ENCODE results near the gene HMHB1.

Gene HMHB1

DNA sequence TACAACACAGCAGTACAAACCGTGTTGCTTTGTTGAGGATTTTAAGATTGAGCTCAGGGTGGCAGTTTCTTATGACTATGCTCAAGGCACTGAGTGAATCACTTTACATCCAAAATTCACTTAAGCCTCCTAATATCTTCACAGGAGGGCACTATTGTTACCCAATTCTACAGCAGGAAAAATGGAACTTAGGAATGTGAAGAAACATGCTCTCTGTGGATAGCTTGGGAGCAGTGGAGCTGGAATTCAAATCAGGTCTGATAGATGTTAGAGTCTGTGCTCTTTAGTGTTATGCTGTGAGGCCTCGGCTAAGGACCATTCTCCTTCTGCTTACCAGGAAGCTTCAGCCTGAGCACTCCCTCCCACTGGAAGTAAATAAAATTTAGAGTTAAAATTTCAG, 18.7 kb upstream of the HMHB1 start:
- no peaks in the 10 kb centered on the region for H3K9me3 Mint-ChIP-seq
- H3K4me1 Mint-ChIP-seq, result no peaks in the 10 kb centered on the region
- TF ChIP-seq, protein P1, sequence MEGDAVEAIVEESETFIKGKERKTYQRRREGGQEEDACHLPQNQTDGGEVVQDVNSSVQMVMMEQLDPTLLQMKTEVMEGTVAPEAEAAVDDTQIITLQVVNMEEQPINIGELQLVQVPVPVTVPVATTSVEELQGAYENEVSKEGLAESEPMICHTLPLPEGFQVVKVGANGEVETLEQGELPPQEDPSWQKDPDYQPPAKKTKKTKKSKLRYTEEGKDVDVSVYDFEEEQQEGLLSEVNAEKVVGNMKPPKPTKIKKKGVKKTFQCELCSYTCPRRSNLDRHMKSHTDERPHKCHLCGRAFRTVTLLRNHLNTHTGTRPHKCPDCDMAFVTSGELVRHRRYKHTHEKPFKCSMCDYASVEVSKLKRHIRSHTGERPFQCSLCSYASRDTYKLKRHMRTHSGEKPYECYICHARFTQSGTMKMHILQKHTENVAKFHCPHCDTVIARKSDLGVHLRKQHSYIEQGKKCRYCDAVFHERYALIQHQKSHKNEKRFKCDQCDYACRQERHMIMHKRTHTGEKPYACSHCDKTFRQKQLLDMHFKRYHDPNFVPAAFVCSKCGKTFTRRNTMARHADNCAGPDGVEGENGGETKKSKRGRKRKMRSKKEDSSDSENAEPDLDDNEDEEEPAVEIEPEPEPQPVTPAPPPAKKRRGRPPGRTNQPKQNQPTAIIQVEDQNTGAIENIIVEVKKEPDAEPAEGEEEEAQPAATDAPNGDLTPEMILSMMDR (IDR thresholded peaks at IDR 0.05), result no peak
- no peaks in the 10 kb centered on the region for H3K36me3 Mint-ChIP-seq (ENCODE audit: low read depth)
- no peak for DNase-seq
- H3K4me3 Mint-ChIP-seq, result no peak overlapping the region
- H3K27ac Mint-ChIP-seq, result no peak overlapping the region
- H3K27me3 Mint-ChIP-seq (ENCODE audit: low read depth, poor library complexity), result peaks cover 3% of the 10 kb centered on the region

DNA sequence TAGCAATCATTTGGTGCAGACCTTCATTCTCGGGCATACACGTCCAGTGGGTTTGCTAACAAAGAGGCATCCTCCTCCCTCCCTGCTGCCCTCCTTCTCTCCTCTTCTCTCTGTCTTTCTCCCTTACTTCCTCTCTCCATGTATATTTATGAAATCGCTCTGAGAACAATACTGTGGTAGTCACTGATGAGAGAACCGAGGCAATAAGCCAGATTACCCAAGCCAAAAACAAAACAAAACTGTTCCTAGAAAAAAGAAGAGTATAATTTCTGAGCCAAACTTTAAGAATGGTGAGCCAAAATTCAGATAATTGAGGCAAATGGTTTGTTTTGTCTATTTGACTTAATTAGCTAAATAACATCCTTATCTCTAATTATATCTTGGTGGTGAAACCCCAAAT, 15.8 kb upstream of the HMHB1 start:
- peaks cover 6% of the 10 kb centered on the region for H3K4me1 Mint-ChIP-seq
- peaks cover 4% of the 10 kb centered on the region for H3K27me3 Mint-ChIP-seq (ENCODE audit: low read depth, poor library complexity)
- no peak for DNase-seq
- H3K27ac Mint-ChIP-seq, result no peak overlapping the region
- H3K36me3 Mint-ChIP-seq (ENCODE audit: low read depth), result no peaks in the 10 kb centered on the region
- TF ChIP-seq, protein P1 (IDR thresholded peaks at IDR 0.05), result no peak
- no peak overlapping the region for H3K4me3 Mint-ChIP-seq
- H3K9me3 Mint-ChIP-seq, result no peaks in the 10 kb centered on the region

DNA sequence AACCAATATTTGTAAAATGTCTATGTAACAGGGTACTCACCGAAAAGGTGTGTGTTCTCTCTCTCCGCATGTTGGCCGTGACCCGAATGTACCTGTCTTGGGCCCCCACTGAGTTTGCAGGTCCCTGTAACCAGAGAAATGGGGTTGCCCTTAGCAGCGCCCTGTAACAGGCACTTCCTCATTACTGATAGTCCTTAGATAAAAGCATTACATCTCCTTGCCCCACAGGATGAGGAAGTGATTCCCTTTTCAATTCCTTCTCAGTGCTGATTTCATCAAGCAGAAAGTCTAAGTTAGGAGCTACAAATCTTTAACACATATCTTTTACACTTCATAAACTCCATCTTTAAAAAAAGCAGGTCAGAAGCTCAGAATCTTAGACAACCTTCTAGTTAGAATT, 15.2 kb upstream of the HMHB1 start:
- TF ChIP-seq, protein P1 (IDR thresholded peaks at IDR 0.05), result no peak
- no peak overlapping the region for H3K27ac Mint-ChIP-seq
- H3K9me3 Mint-ChIP-seq, result no peaks in the 10 kb centered on the region
- H3K4me1 Mint-ChIP-seq, result peaks cover 6% of the 10 kb centered on the region
- no peak overlapping the region for H3K4me3 Mint-ChIP-seq
- H3K27me3 Mint-ChIP-seq (ENCODE audit: low read depth, poor library complexity), result peaks cover 4% of the 10 kb centered on the region
- no peaks in the 10 kb centered on the region for H3K36me3 Mint-ChIP-seq (ENCODE audit: low read depth)
- DNase-seq, result no peak

DNA sequence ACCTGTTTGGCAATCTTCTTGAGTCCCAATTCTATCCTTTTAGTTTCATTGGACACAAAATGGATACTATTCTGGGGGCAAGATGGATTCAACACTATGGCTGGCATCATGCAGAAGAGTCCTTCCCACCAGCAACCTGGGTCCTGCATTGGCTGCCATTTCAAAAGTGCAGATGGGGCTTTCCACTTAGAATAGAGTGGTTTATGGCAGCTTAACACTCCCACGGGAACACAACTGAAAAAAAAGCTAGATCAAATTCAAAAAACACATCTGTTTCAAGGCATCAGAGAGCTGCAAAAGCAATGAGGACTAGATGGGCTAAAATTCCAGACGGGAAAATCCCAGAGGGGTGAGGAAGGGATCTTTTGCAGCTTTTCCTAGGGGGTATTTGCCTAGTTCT, 11.2 kb upstream of the HMHB1 start:
- no peaks in the 10 kb centered on the region for H3K9me3 Mint-ChIP-seq
- H3K4me3 Mint-ChIP-seq, result no peak overlapping the region

DNA sequence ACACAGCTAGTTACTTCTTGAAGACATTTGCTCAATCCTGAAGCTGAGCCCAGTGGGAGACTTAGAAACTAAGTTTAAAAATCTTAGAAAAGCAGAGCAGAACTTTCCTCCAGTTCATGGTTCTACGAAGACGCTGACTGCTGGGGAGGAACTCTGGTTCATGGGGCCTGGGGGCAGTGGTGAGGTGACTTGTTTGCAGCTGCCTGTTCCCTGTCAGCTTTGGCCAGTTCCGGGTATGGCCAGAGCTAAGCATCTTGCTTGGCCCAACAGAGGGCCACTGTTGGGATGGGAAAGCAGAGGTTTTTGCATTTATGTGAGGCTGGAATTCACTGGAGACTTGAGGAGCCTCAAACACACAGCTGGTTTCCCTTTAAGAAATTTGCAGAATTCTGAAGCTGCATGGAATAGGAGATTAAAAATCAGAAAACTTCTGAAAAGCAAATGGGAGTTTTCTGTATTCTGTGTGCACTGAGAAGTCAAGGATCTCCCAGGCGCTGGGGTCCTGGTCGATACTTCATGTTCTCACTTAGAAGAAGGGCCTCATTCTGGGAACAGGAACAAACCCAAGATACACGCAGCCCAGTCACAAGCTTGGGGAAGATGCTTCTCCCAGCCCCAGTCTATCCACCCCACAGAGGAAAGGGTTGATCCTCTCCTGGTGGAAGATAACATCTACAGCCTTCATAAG, 10.6 kb upstream of the HMHB1 start:
- no peak overlapping the region for H3K4me3 Mint-ChIP-seq
- H3K27ac Mint-ChIP-seq, result no peak overlapping the region
- no peaks in the 10 kb centered on the region for H3K9me3 Mint-ChIP-seq
- H3K4me1 Mint-ChIP-seq, result peaks cover 6% of the 10 kb centered on the region
- no peak for DNase-seq
- TF ChIP-seq, protein P1 (IDR thresholded peaks at IDR 0.05), result no peak
- peaks cover 4% of the 10 kb centered on the region for H3K27me3 Mint-ChIP-seq (ENCODE audit: low read depth, poor library complexity)
- H3K36me3 Mint-ChIP-seq (ENCODE audit: low read depth), result no peaks in the 10 kb centered on the region

More for the DNA sequence above, 11.2 kb upstream of the HMHB1 start:
- H3K4me1 Mint-ChIP-seq, result peaks cover 6% of the 10 kb centered on the region
- H3K27me3 Mint-ChIP-seq (ENCODE audit: low read depth, poor library complexity), result peaks cover 4% of the 10 kb centered on the region
- H3K36me3 Mint-ChIP-seq (ENCODE audit: low read depth), result no peaks in the 10 kb centered on the region
- TF ChIP-seq, protein P1 (IDR thresholded peaks at IDR 0.05), result no peak
- no peak overlapping the region for H3K27ac Mint-ChIP-seq
- DNase-seq, result no peak

DNA sequence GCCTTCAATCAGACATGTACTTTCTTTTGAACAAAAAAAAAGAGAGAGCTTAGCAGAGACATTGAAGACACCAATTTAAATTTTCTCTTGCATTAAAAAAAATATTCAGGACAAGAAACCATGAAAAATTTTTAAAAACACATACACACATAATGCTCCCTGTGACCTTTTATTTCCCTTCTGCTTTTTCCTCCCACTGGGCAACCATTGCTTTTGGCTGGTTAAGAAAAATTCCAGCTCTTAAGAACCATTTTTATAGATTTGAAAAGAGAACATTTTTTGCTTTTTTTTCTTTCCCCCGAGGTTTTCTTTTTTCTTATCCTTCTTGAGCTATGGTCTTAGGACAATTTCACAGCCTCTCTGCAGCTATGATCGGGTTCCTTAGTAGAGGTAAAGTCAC, 6.1 kb upstream of the HMHB1 start:
- no peak overlapping the region for H3K4me3 Mint-ChIP-seq
- H3K27me3 Mint-ChIP-seq (ENCODE audit: low read depth, poor library complexity), result peaks cover 5% of the 10 kb centered on the region
- no peaks in the 10 kb centered on the region for H3K36me3 Mint-ChIP-seq (ENCODE audit: low read depth)
- H3K4me1 Mint-ChIP-seq, result peaks cover 2% of the 10 kb centered on the region
- no peak overlapping the region for H3K27ac Mint-ChIP-seq
- TF ChIP-seq, protein P1 (IDR thresholded peaks at IDR 0.05), result no peak
- DNase-seq, result no peak
- no peaks in the 10 kb centered on the region for H3K9me3 Mint-ChIP-seq
